Thyroid gland (tissue), 4 donors: ENCODE data around the gene NSA2.
"Not testable (repeated sequence)": the region's sequence is repeated elsewhere in the genome, so short reads cannot be mapped to it uniquely, and the experiment has no call there.

Experiments
- POLR2A ChIP-seq, 2 donors: fragments of 450-650 bp; IDR thresholded peaks; one replicate each; pipeline ENCODE4 v1.6.1; 2017; ENCODE audit warnings: antibody characterized with exemption in 2 of 2, mild to moderate bottlenecking in 2 of 2, moderate library complexity in 1 of 2
- TF ChIP-seq, protein P1 (sequence below), 6 experiments: fragments of 200-600 bp in 3 of 6; fragments of 450-650 bp in 3 of 6; sonication (generic) in 3 of 6; IDR thresholded peaks; one replicate each; pipeline ENCODE4 v1.5.1; 2016 to 2019; ENCODE audit warnings: antibody characterized with exemption in 6 of 6, mild to moderate bottlenecking in 2 of 6, inconsistent platforms in 1 of 6, moderate library complexity in 1 of 6

DNA sequence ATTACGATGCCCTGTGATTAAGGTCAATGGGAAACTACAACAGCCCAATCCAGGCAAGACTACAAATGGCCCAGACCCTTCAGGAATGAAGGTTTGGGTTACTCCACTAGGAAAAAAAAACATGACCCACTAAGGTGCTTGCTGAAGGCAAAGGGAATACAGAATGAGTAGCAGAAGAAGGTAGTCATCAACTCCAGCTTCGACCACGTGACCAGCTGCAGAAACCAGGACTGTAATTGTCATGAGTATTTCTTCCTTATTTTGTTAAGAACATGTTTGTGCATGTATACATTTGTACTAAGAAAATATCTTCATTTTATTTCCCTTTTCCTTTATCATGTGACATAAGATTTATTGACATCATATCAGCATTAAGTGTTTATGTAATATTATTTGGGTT, 24.6 kb downstream of the NSA2 start:
- TF ChIP-seq POLR2A (IDR thresholded peaks at IDR 0.05), result not testable (repeated sequence)
- TF ChIP-seq, protein P1, sequence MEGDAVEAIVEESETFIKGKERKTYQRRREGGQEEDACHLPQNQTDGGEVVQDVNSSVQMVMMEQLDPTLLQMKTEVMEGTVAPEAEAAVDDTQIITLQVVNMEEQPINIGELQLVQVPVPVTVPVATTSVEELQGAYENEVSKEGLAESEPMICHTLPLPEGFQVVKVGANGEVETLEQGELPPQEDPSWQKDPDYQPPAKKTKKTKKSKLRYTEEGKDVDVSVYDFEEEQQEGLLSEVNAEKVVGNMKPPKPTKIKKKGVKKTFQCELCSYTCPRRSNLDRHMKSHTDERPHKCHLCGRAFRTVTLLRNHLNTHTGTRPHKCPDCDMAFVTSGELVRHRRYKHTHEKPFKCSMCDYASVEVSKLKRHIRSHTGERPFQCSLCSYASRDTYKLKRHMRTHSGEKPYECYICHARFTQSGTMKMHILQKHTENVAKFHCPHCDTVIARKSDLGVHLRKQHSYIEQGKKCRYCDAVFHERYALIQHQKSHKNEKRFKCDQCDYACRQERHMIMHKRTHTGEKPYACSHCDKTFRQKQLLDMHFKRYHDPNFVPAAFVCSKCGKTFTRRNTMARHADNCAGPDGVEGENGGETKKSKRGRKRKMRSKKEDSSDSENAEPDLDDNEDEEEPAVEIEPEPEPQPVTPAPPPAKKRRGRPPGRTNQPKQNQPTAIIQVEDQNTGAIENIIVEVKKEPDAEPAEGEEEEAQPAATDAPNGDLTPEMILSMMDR (IDR thresholded peaks at IDR 0.05), result not testable (repeated sequence)
